HL-60 (cell line): ENCODE data around the gene LAYN.
A peak's percentile ranks its signal among the peaks of the same experiment; 100 is the strongest.

Experiments used
- DNase-seq, 2 experiments: peaks; one replicate each; pipeline ENCODE4 v3.0.0-alpha.2; 2010 to 2020; ENCODE audit warnings: low read depth in 1 of 2, low spot score in 1 of 2
- H3K27ac ChIP-seq: fragments of 250-450 bp; sonication (Bioruptor Pico); replicated peaks from 2 replicates; pipeline ENCODE4 v1.5.1; 2020; ENCODE audit warnings: mild to moderate bottlenecking, moderate library complexity
- H3K27me3 ChIP-seq: fragments of 250-450 bp; sonication (Bioruptor Pico); 2 replicates; pipeline ENCODE4 v1.5.1; 2021; ENCODE audit warnings: mild to moderate bottlenecking, moderate library complexity; ENCODE audit not compliant: insufficient read depth, poor library complexity, severe bottlenecking
- H3K4me3 ChIP-seq: replicated peaks from 2 replicates; pipeline ENCODE4 v1.5.1; 2011; ENCODE audit warnings: mild to moderate bottlenecking, control low read depth, low read length; ENCODE audit not compliant: insufficient read depth
- CTCF ChIP-seq: IDR thresholded peaks from one replicate; pipeline ENCODE4 v1.5.1; 2011; ENCODE audit warnings: low read length, control low read depth, inconsistent platforms; ENCODE audit not compliant: insufficient read depth
- GABPA ChIP-seq: IDR thresholded peaks from 2 replicates; pipeline ENCODE4 v1.6.1; 2012; ENCODE audit warnings: low read depth
- POLR2AphosphoS5 ChIP-seq: IDR thresholded peaks from 2 replicates; pipeline ENCODE4 v1.6.1; 2012; ENCODE audit warnings: low read depth
- REST ChIP-seq: IDR thresholded peaks from 2 replicates; pipeline ENCODE4 v1.6.1; 2012; ENCODE audit warnings: low read depth; ENCODE audit not compliant: insufficient replicate concordance
- SPI1 ChIP-seq: IDR thresholded peaks from 2 replicates; pipeline ENCODE4 v1.6.1; 2012; ENCODE audit warnings: low read depth, mild to moderate bottlenecking, borderline replicate concordance

Gene LAYN

GRCh38 chr11:111528557-111528956 is 12.0 kb upstream of the LAYN start:
- no peak overlapping the region for H3K4me3 ChIP-seq
- peaks cover 1% of the 10 kb centered on the region for H3K27me3 ChIP-seq
- DNase-seq: no peak
- H3K27ac ChIP-seq: no peak overlapping the region
- no peak for TF ChIP-seq POLR2AphosphoS5

DNA sequence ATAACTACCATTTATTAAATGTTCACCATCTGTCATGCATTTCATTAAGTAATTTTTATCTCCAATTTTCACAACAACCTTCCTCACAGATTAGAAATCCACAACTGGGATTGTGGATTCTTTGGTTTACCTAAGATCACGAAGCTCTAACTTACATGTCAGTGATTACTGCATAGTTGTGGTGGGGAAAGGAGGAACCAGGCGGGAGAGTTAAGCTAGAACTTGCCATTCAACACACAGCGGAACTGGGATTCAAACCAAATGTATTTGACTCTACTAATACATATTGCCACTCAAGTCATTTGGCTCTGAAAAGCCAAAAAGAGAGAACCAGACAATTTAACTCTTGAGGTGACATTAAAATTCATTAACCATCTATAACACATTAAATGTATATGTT is 10.4 kb upstream of the LAYN start:
- DNase-seq: peak in 1 of 2 experiments; percentile 30
- H3K27me3 ChIP-seq: peaks cover 4% of the 10 kb centered on the region
- H3K4me3 ChIP-seq: no peak overlapping the region
- TF ChIP-seq REST (no peak), SPI1 (peak; percentile 16; the same call in 1 of the 2 replicates), GABPA (no peak), POLR2AphosphoS5 (no peak)
- no peak overlapping the region for H3K27ac ChIP-seq

- DNase-seq: no peak
- H3K27me3 ChIP-seq: peaks cover 10% of the 10 kb centered on the region
- TF ChIP-seq CTCF: no peak
- no peak for TF ChIP-seq SPI1
- TF ChIP-seq REST: no peak
- no peak for TF ChIP-seq POLR2AphosphoS5
- TF ChIP-seq GABPA: no peak
- H3K27ac ChIP-seq: no peak overlapping the region
- H3K4me3 ChIP-seq: no peak overlapping the region
These were observed 9.4 kb upstream of the LAYN start for GRCh38 chr11:111531136-111531535.

DNA sequence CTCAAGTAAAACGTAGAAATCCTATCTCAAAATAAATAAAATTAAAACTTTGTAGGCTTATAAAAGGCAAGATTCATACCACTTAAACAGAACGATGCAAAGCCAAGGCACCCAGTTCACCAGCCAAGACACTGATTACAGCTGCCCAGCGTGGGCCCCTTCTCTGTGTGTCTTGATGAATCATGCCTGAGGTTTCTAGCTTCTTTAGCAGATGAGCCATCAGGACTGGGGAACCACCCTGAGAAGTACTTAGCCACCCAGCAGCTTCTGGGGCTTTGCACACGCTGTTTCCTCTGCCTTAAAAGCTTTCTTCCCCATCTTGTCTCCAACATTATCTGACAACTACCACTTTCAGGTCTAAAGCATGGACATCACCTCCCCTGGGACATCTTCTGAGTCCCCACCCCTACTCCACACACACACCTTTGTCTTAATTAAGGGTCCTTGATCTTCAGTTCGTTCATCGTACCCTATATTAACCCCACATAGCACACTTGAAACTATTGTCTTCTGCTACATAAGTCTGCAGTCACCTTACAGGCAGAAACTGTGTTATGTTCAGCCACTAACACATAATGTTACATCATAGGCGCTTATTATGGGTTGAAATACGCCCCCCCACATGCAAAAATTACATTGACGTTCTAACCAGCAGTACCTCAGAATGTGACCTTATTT is 8.7 kb upstream of the LAYN start:
- Histone ChIP-seq H3K27ac (no peak overlapping the region), H3K27me3 (peaks cover 11% of the 10 kb centered on the region), H3K4me3 (no peak overlapping the region)
- no peak for TF ChIP-seq CTCF
- no peak for TF ChIP-seq REST
- TF ChIP-seq POLR2AphosphoS5: no peak
- TF ChIP-seq SPI1: no peak
- TF ChIP-seq GABPA: no peak
- DNase-seq: peak in 1 of 2 experiments; percentile 50
